Right lung (tissue), 5 donors: Measurements from ENCODE around the gene TENM3. TPM values are rescaled to one million over a fixed set of nuclear protein-coding genes. Genes with fewer than 3 reads are reported as not detected.

Experiments
- DNase-seq, 2 donors: peaks; one replicate each; pipeline ENCODE4 v3.0.0-alpha.2; 2013
- polyA plus RNA-seq, 5 donors: library from polyadenylated mRNA; unstranded; fragments of 120-200 nt; gene quantifications; one replicate each; pipeline versions ENCODE4 v1.2.1 to v1.2.3, GENCODE V29; 2013; ENCODE audit warnings: inconsistent platforms in 1 of 5, low replicate concordance in 1 of 5; ENCODE audit not compliant: insufficient read length in 5 of 5, insufficient read depth in 1 of 5

The TENM3 gene
- polyA plus RNA-seq, 5 donors, result 1.9 to 4.6 (median 2.6) TPM

DNA sequence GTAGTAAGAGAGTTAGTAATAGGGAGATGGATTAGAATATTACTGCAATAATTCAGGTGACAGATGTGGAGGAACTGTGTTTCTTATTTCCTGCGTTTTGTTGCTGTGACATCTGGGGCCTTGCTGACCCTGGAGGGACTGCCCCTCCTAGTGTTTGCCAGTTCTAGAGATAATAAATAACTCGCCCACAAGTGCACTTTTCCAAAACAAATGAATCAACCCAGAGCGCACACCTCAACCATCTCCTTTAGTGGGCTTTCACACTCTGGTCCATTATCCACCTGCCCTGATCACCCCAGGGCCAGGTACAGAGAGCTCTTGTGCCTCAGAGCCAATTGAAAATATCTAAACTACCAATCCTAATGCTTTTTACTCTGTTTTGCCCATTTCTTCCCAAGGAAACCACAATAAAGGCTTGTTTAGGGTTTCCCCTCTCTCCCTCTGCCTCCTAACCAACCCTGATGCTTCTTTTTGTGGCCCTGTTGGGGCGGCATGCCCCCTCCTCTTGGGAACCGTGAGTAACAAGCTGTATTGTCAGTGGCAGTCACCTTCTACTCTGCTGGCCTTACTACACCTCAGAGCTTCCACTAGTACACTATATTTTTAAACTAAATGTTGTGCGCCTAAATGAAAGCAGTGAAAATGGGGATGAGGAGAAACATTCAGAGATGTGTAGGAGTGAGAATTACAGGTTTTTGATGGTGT, 270.5 kb downstream of the TENM3 start:
- DNase-seq, result no peak

- DNase-seq, result no peak
These were observed 275.2 kb downstream of the TENM3 start for GRCh38 chr4:182518421-182518820.

DNA sequence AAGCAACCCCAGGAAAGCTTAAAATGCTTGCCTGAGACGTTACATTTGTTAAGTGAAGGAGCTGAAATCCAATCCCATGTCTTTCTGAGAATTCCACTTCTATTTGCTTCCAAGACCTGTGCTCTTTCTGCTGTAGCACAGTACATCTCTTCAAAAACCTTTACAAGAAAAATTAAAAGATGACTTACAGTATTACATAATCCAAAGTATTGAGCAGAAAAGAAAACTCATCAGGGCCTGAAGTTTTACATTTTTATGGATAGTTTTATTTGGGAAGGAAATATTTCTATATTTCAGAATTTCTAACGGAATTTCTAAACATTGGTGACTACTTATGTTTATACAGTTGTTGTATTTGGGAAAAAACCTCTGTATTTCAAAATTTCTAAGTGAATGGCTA, 276.3 kb downstream of the TENM3 start:
- DNase-seq, result no peak

- DNase-seq, result no peak
These were observed 277.8 kb downstream of the TENM3 start for GRCh38 chr4:182521011-182521410.

- no peak for DNase-seq
These were observed 285.6 kb downstream of the TENM3 start for GRCh38 chr4:182528819-182529218.

DNA sequence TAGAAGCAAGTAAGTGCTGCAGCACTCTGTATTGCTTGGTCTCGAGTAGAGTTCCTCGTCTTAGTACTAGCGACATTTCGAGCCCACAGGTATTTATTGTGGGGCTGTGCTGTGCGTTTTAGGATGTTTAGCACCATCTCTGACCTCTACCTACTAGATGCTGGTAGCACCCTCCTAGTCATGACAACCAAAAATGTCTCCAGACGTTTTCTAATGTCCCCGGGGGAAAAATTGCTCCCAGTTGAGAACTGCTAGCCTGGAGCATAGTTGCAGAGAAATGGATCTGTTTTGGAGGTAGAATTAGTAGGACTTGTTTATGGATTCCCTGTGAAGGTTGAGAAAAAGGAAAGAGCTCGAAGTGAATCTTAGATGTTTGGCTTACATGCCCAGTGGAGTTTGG, 287.2 kb downstream of the TENM3 start:
- DNase-seq, result no peak

GRCh38 chr4:182531555-182532162, 288.5 kb downstream of the TENM3 start:
- DNase-seq, result no peak

GRCh38 chr4:182532441-182532840, 289.2 kb downstream of the TENM3 start:
- no peak for DNase-seq

DNA sequence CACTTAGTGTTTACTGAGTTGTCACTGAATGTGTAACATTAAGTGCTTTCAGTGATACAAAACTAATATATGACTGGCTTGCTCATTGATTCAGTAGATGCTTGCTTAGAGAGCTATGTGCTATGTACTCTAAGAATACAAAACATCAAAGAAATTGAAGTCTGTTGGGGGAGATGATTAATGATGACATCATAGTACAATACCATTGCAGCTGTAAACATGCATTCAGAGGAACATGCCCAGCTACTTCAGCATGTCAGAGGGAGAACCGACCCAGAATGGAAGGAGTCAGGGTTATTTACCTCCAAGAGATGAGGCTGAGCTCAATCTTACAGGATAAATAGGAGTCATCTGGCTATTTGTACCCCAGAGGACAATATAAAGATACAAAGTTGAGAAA, 290.8 kb downstream of the TENM3 start:
- no peak for DNase-seq

DNA sequence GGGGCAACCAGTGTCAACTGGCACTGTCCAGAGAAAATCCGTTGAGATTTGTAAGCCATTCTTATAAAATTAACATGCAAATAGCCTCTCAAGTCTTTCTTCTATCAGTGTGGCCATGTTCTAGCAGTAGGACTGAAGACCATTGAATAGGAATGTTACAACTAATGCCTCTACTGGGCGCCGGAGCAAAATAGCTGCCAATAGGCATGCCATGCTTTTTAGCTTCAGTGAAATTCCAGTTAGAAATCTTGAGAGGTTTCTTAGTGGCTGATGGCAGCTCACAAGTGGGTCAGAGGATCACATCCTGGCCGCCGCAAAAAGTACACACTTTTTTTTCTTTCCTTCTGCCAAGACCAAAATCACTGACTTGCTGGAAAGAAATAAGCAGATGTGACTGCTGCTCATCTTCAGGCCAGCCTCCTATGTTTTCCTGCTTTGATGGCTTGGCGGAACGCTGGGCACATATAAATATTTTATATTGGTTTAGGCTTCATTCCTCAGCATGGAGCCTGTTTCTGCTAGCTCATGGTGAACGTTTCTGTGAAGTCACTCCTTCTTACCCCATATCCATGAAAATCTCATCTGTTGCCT, 293.1 kb downstream of the TENM3 start:
- no peak for DNase-seq

DNA sequence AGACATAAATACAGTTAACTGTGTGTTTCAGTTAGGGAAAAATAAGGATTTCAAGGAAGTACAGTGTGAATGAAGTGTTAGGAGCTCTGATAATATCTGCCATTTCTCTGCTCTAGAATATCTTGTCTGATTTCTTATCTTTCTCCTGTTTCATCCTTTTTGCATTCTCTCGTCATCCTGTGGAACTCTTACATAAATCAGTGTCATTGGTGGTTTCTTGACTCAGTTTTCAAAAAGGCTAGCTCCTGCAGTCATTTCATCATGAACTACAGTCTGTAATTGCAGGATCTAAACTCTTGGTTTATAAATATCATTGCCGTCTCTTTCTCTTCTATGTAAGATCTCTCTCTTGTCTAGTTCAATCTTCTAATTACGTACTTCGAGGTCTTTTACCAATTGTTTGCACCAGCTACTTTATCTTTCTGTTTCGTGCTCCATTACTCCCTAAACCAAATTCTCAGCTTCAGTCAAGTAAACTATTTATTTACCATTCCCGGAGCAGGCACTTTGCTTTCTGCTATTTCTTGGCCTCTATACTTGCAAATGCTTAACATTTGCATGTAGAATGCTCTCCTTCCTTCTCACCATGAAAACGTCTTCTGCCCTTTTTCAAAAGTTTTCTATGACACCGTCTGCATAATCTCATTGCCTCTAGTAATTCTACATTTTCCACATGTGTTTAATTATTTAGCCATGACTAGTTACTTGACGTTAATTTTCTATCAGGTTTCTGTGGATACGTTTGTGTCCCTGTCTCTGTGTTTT, 294.0 kb downstream of the TENM3 start:
- no peak for DNase-seq

DNA sequence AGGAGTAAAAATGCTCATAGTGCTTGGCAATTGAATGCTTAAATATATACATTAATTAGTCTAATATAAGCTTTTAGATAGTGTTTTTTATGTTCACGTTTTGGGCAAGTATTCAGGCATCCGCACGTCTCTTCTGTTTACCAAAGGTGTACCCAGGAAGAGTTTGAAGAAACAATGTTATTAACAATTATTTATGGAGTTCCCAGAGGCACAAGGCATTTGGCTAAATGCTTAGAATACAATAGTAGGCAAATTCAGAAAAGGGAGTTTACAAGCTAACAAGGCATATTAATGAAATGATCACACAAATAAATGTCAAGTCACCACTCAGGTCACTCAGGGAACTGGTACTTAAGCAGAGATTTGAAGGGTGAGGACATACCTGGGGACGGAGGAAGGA, 294.8 kb downstream of the TENM3 start:
- no peak for DNase-seq

DNA sequence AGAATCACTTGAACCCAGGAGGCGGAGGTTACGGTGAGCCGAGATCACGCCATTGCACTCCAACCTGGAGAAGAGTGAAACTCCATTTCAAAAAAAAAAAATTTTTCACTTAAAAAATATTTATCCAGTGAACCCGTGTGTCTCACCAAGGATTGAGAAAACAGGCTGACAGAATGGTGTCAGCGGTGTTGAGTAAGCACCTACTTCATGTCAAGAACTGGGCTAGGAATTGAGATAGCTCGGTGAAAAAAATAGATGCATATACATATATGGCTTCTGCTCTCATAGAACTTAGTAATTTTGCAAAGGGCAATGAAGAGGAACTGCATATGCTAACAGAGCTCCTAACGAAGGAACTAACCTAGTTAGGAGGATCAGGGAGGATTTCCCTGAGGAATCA, 297.3 kb downstream of the TENM3 start:
- no peak for DNase-seq

DNA sequence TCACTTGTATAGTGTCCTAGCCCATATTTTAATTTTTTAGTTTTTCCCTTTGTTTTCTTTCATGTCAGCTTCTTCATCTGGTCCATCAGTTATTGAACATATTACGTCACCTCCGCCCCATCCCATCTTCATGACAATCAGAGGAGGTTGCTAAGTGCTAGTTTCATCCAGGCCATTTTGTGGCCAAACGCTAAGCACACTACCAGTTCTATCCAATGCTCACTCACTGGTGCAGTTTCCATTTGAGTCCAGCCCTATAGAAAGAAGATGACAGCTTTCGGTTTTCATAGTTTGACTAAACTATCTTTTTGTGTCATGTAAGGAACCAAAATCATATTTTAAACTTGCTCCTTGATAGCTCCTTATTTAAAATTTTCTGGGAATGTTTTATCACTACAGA, 304.2 kb downstream of the TENM3 start:
- no peak for DNase-seq

DNA sequence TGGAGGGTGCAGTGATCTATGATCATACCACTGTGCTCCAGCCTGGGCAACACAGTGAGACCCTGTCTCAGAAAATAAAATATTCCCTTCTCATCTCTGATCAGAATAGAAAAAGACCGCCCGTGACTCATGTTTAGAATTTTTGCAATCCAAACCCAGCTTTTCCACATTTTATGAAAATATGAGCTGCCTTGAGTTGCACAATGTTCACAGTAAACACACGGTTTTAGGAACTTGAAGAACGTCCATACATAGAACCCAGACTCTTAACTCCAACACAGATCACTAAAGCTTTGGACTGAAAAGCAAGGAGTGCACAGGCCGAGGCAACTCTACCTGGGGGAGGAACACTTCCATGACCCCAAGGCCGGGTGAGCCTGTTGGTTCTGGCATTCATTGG, 305.0 kb downstream of the TENM3 start:
- no peak for DNase-seq

DNA sequence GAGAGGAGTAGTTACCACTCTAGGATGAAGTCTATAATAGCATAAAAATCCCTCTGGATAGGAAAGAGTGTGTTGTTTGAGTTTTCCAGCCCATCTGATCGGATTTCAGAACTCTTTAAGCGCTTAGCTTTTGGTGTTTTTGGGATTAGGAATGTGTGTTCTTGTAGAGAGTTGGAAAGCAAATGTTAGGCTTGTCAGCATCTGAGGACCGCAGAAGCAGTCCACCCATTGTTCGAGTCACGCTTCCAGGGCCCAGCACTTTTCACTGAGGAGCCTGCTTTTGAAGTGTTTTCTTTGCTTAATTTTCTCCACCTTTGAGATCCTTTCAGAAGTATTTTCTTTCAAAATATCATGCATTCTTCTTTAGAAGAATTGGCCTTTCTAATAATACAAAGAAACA, 306.2 kb downstream of the TENM3 start:
- no peak for DNase-seq

GRCh38 chr4:182552948-182553347, 309.7 kb downstream of the TENM3 start:
- no peak for DNase-seq

GRCh38 chr4:182553653-182554052, 310.5 kb downstream of the TENM3 start:
- DNase-seq, result no peak

GRCh38 chr4:182554736-182555135, 311.5 kb downstream of the TENM3 start:
- DNase-seq, result no peak

GRCh38 chr4:182555997-182556418, 312.8 kb downstream of the TENM3 start:
- no peak for DNase-seq

GRCh38 chr4:182556580-182556979, 313.4 kb downstream of the TENM3 start:
- no peak for DNase-seq

DNA sequence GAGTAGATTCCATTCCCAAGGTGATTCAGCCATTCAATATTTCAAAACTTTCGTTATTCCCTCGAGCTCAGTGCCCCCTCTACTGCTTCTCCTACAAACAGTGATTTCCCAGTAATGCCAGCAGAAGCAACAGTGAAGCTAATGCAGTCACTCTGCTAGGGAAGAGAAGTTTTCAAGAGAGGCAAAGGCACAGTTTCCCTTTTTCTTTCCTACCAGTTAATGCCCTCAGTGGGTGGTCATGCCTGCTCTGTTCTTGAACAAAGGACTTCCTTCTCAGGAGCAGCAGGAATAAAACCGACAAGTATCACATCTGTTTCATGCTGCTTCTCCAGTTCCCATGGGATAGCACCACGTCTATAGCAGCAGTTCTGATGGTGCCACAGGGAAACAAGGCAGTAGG, 317.2 kb downstream of the TENM3 start:
- no peak for DNase-seq

DNA sequence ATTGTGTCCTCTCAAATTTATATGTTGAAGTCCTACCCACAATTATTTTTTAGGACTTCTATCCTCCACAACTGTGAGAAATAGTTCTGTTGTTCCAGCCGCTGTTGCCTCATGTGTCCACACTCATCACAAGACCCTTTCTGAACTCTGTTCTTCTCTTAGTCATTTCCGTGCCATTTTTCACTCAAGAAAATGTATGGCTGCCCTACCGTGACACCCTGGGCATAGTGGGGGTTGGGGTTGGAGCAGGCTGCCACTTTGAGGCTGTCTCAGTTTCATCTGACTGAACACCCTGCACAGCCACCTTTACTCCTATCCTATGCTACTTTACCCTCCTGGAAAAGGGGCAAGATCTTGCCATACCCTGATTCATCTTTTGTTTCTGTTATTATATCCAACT, 319.1 kb downstream of the TENM3 start:
- DNase-seq, result no peak
